Muscle of arm (tissue), 14 donors: Measurements from ENCODE around the gene SULT1B1. TPM values are rescaled to one million over a fixed set of nuclear protein-coding genes. Genes with fewer than 3 reads are reported as not detected.
"Not testable (repeated sequence)": the region's sequence is repeated elsewhere in the genome, so short reads cannot be mapped to it uniquely, and the experiment has no call there.

Experiments used
- DNase-seq: peaks from one replicate; pipeline ENCODE4 v3.0.0-alpha.2; 2013
- long read RNA-seq, 11 donors: transcript quantifications; one replicate each; lab custom pipeline, GENCODE V29; 2026
- polyA plus RNA-seq, 12 donors: library from polyadenylated mRNA; unstranded; fragments of 120-200 nt; gene quantifications; one replicate each; pipeline ENCODE4 v1.2.1, GENCODE V29; 2013; ENCODE audit not compliant: insufficient read length in 12 of 12

Gene SULT1B1
- 10 to 100 TPM in 2 of 12 donors, 1 to 10 TPM in 3, under 1 TPM in 6, not detected in 1; 0.32 to 15.8 (median 0.94) TPM for polyA plus RNA-seq
- long read RNA-seq, donor 1, full-length matches to known transcripts, result 9 of 22 reads
- long read RNA-seq, donor 1, partial matches to known transcripts, result 13 of 22 reads
- long read RNA-seq, donor 1, other reads (novel, unspliced or antisense), result 0 of 22 reads
- long read RNA-seq, donor 2, result 0 reads
- long read RNA-seq, donor 3, result 0 reads
- long read RNA-seq, donor 4, result 0 reads
- long read RNA-seq, donor 5, result 0 reads
- long read RNA-seq, donor 6, result 0 reads
- long read RNA-seq, donor 7, result 0 reads
- long read RNA-seq, donor 8, result 0 reads
- long read RNA-seq, donor 9, result 0 reads
- long read RNA-seq, donor 10, result 0 reads
- long read RNA-seq, donor 11, result 0 reads

- no peak for DNase-seq
These were observed at the start of gene SULT1B1 for GRCh38 chr4:69760455-69760854. Gene SULT1B1 (minus strand): TSS chr4:69760620. CDS start chr4:69755217, 5,403 bp downstream.

- DNase-seq, result no peak
These were observed 40.2 kb upstream of the SULT1B1 start for GRCh38 chr4:69800599-69800998.

- no peak for DNase-seq
These were observed 38.9 kb upstream of the SULT1B1 start for GRCh38 chr4:69799337-69799736.

- no peak for DNase-seq
These were observed 33.3 kb upstream of the SULT1B1 start for GRCh38 chr4:69793732-69794131.

GRCh38 chr4:69787879-69788278 lies 27.5 kb upstream of the SULT1B1 start:
- no peak for DNase-seq

- no peak for DNase-seq
These were observed 26.1 kb upstream of the SULT1B1 start for GRCh38 chr4:69786547-69786946.

- DNase-seq, result no peak
These were observed 24.9 kb upstream of the SULT1B1 start for GRCh38 chr4:69785211-69785831.

GRCh38 chr4:69782651-69783310 lies 22.4 kb upstream of the SULT1B1 start:
- DNase-seq, result no peak

- no peak for DNase-seq
These were observed 21.3 kb upstream of the SULT1B1 start for GRCh38 chr4:69781458-69782418.

- no peak for DNase-seq
These were observed 19.7 kb upstream of the SULT1B1 start for GRCh38 chr4:69780141-69780540.

GRCh38 chr4:69776696-69777095 lies 16.3 kb upstream of the SULT1B1 start:
- no peak for DNase-seq

GRCh38 chr4:69775321-69775867 lies 15.0 kb upstream of the SULT1B1 start:
- DNase-seq, result no peak

GRCh38 chr4:69773484-69773883 lies 13.1 kb upstream of the SULT1B1 start:
- DNase-seq, result no peak

- DNase-seq, result not testable (repeated sequence)
These were observed 8.1 kb upstream of the SULT1B1 start for GRCh38 chr4:69768554-69768953.

- no peak for DNase-seq
These were observed 5.3 kb upstream of the SULT1B1 start for GRCh38 chr4:69765751-69766150.

GRCh38 chr4:69764311-69764710 lies 3.9 kb upstream of the SULT1B1 start:
- DNase-seq, result no peak

GRCh38 chr4:69763233-69763632 lies 2.8 kb upstream of the SULT1B1 start:
- DNase-seq, result no peak

- no peak for DNase-seq
These were observed 1.2 kb downstream of the SULT1B1 start for GRCh38 chr4:69759189-69759604.

- no peak for DNase-seq
These were observed 3.0 kb downstream of the SULT1B1 start for GRCh38 chr4:69757464-69757863.

GRCh38 chr4:69754926-69755580 lies 5.4 kb downstream of the SULT1B1 start:
- no peak for DNase-seq

GRCh38 chr4:69753686-69754085 lies 6.7 kb downstream of the SULT1B1 start:
- DNase-seq, result no peak
